SK-MEL-5 (cell line): Measurements from ENCODE around the gene RFC5. TPM values are rescaled to one million over a fixed set of nuclear protein-coding genes. Genes with fewer than 3 reads are reported as not detected.
"Not testable (repeated sequence)": the region's sequence is repeated elsewhere in the genome, so short reads cannot be mapped to it uniquely, and the experiment has no call there.

Experiments
- DNase-seq: peaks from one replicate; pipeline ENCODE4 v3.0.0-alpha.2; 2016; ENCODE audit warnings: low read depth, low spot score
- in situ Hi-C: cut with HindIII; loops from 2 replicates; pipeline ENCODE4 v1.10.0; 2016; ENCODE audit warnings: low sequenced_read_pairs, high pct_unique_total_duplicates, low pct_unique_long_range_greater_than_20kb
- total RNA-seq: library from RNA; depleted of rRNA; stranded (reverse); fragments of >200 nt; shearing (Covaris generic); gene quantifications from 2 replicates; pipeline ENCODE4 v1.2.3, GENCODE V29; 2014

Gene RFC5
- total RNA-seq, 1 experiment from 2014 or later, result 43.3 TPM

DNA sequence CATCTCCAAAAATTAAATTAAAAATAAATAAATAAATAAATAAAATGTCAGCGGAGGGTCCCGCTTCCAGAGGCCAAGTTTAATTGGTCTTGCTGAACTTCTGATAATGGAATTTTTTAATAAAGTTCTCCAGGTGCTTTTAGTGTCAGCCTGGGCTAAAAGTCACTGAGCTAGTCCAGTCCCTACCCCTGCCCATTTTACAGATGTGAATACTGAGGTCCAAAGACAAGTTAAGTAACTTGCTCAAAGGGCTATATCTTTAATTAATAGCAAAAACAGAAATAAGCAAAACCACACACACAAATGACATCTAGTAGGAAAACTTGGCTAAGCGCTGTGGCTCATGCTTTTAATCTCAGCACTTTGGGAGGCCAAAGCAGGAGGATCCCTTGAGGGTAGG lies 5.6 kb upstream of the RFC5 start:
- in situ Hi-C loops, result no loop called here
- DNase-seq, result no peak

DNA sequence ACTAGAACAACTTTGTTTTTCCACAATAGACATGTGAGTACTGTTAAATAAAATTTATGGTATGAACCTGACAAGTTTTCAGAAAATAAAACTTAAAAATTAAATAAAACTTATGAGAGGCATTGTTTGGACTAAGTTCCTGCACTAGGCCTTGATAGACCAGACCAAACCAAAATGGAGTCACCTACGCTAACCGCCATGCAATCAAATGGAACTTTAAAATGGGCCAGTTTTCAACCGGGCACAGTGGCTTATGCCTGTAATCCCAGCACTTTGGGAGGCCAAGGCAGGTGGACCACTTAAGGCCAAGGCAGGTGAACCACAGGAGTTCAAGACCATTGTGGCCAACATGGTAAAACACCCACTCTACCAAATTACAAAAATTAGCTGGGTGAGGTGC lies 5.1 kb upstream of the RFC5 start:
- DNase-seq, result no peak
- in situ Hi-C loops, result no loop called here

GRCh38 chr12:118011961-118012360 lies 4.5 kb upstream of the RFC5 start:
- in situ Hi-C loops, result no loop called here
- no peak for DNase-seq

- DNase-seq, result no peak
- in situ Hi-C loops, result no loop called here
Measured at GRCh38 chr12:118013283-118013682, 3.2 kb upstream of the RFC5 start.

GRCh38 chr12:118015306-118015705 lies 1.2 kb upstream of the RFC5 start:
- DNase-seq, result no peak
- in situ Hi-C loops, result no loop called here

- DNase-seq, result no peak
- in situ Hi-C loops, result no loop called here
Measured at GRCh38 chr12:118015944-118016343, 559 bp upstream of the RFC5 start.

- in situ Hi-C loops, result no loop called here
Measured at GRCh38 chr12:118017926-118018325, 1.4 kb downstream of the RFC5 start.

DNA sequence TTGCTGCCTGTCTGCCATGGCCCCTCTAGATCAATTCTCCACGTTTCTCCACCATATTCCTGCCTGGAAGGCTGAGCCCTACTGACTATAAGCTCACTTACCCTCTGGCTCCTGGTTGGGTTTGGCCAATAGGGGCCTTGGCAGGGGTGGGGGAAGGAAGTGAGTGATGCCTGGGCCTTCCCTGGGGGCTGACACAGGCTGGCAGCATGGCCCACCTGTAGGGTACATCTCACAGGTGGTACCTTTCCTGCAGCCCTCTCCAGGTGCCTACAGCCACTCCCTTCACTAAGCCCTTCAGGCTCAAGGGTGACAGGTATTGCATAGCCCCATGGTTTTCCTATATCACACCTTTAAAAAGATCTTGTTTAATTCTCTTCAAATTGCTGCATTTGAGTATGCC lies 3.5 kb downstream of the RFC5 start:
- DNase-seq, result no peak
- in situ Hi-C loops, result no loop called here

More at GRCh38 chr12:118017926-118018325, 1.4 kb downstream of the RFC5 start:
- no peak for DNase-seq

DNA sequence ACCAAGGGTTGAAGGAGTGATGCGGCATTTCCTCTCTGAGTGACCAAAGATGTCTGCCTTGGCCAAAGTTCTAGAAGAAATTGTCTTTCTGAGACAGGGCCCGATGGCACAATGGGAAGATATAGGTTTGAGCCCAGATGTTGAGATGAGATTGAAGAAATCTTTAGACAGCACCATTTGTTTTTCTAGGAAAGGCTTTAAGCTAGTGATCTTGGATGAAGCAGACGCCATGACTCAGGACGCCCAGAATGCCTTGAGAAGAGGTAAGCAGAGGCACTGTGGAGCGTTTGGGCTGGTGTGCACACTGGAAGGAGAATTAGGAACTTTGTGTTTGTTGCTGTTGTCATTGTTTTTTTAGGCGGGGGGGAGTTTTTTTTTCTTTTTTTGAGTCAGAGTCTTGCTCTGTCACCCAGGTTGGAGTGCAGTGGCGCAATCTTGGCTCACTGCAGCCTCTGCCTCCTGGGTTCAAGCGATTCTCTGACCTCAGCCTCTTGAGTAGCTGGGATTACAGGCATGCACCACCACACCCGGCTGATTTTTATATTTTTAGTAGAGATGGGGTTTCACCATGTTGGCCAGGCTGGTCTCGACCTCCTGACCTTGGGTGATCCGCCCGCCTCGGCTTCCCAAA lies 5.7 kb downstream of the RFC5 start:
- in situ Hi-C loops, DNase-seq: not testable (repeated sequence)

DNA sequence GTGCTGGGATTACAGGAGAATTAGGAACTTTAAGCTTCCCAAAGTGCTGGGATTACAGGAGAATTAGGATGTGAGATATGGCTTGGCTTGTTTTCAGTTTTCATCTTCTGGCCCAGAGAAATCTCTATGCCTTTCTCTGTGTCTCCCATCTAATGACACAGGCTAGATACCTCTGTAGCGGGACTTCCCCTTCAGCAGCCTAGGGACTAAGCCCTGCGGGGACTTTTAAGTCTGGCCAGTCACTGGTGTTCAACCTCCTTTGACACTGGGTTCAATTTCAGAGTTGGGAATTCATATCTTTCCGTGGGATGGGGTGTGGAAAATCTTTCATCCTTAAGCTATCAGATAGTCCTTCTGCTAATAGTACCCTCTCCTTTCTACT lies 6.2 kb downstream of the RFC5 start:
- in situ Hi-C loops, result no loop called here
- no peak for DNase-seq

- in situ Hi-C loops, result no loop called here
- no peak for DNase-seq
Measured at GRCh38 chr12:118023301-118023860, 6.9 kb downstream of the RFC5 start.

DNA sequence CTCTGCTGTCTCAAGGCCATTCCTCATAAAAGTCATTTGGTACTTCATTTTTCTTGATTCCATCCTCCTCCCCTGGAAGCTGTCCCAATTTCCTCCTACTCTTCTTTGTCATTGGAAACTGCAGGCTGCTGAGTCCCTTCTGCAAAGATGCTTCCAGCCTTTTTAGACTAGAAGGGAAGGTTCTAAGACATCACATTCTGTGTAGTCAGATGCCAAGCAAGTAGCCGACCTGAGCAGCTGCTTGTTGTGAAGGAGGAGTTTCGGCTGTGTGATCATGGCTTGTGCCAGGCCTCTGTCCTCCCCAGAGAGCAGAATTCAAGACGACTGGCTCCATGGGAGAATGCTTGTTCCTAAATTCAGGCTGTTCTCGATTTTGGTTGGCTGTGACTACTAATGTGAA lies 8.7 kb downstream of the RFC5 start:
- in situ Hi-C loops, result no loop called here
- no peak for DNase-seq

DNA sequence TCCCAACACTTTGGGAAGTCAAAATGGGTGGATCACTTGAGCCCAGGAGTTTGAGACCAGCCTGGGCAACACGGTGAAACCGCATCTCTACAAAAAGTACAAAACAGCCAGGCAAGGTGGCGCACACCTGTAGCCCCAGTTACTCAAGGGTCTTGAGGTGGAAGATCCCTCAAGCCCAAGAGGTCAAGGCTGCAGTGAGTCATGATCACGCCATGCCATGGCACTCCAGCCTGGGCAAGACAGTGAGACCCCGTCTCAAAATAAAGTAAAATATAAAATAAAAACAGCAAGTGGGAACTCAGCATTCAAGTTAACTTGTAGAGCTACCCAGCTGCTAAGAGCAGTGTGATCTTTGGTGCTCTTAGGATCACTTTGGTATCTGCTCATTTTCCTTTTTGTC lies 12.7 kb downstream of the RFC5 start:
- in situ Hi-C loops, result no loop called here

GRCh38 chr12:118032188-118032587 lies 15.7 kb downstream of the RFC5 start:
- in situ Hi-C loops, result no loop called here
- DNase-seq, result no peak

More for the DNA sequence above, 12.7 kb downstream of the RFC5 start:
- no peak for DNase-seq

DNA sequence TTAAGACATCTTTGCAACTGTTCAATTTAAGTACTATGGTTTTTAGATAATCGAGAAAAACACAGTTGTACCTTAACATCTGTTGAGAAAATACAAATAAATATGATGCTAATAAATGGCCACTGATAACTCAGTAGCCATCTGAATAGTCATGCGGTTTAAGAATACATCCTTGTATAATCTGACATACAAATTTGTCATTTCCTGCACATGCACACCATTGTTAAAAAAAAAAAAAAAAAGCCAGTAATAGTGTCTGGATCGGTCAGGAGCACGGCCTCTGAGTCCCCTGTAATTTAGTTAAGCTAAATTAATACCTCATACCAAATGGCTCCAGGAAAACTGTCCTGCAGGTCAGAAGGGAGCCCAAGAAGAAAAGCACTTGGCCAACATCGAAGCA lies 16.8 kb downstream of the RFC5 start:
- in situ Hi-C loops, result no loop called here

GRCh38 chr12:118033902-118034301 lies 17.4 kb downstream of the RFC5 start:
- in situ Hi-C loops, result no loop called here
- no peak for DNase-seq

More for the DNA sequence above, 16.8 kb downstream of the RFC5 start:
- DNase-seq, result no peak

GRCh38 chr12:118034429-118035189 lies 18.1 kb downstream of the RFC5 start:
- DNase-seq, result peak; percentile 79
- in situ Hi-C loops, result no loop called here

DNA sequence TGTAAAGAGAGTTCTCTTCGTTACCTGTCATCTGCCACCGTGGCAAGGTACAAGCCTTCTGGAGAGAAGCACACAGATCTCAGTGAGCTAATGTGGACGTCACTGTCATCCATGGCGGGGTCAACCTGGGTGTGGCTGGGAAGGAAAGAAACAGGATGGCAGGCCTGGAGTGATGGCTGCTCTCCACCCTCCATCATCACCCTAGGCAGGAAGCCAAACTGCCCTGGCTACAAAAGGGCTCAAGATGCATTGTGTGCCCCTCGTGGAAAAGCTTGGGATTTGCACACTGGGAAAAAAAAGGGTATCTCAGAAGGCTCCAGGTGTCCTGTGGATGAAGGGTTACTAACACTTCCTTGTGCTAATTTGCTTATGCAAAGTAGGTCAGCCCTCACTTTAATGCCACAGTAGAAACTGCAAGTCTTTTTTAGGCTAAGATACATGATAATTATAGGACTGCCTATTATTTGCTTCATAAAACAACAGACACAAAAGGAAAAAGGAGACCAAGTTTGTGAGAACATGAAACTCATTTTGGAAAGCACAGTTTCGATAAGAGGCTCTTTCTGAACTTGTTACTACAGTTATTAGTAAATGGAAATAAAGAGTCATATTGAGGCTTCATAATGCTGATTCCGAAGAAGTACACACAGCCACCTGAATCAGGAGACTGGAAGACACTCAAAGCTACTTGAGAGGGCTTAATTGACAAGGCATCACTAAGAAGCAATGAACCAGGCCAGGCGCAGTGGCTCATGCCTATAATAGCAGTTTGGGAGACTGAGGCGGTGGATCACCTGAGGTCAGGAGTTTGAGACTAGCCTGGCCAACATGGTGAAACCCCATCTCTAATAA lies 18.9 kb downstream of the RFC5 start:
- DNase-seq, result peak; percentile 61
- in situ Hi-C loops, result no loop called here
